LNCaP clone FGC (cell line): Measurements from ENCODE around the gene IMMP2L.
"Not testable (repeated sequence)": the region's sequence is repeated elsewhere in the genome, so short reads cannot be mapped to it uniquely, and the experiment has no call there.

ENCODE experiments used
- DNase-seq: peaks from one replicate; pipeline ENCODE4 v3.0.0-alpha.2; 2011; ENCODE audit warnings: low read depth
- H3K4me3 ChIP-seq: 2 replicates; pipeline ENCODE4 v1.5.1; 2011; ENCODE audit warnings: mild to moderate bottlenecking, low read depth, low read length, control low read depth
- TF ChIP-seq, protein P1 (sequence below): IDR thresholded peaks from 2 replicates; pipeline ENCODE4 v1.5.1; 2012; ENCODE audit warnings: mild to moderate bottlenecking; ENCODE audit not compliant: control insufficient read depth, insufficient read depth; ENCODE audit errors: extremely low read depth

IMMP2L gene

DNA sequence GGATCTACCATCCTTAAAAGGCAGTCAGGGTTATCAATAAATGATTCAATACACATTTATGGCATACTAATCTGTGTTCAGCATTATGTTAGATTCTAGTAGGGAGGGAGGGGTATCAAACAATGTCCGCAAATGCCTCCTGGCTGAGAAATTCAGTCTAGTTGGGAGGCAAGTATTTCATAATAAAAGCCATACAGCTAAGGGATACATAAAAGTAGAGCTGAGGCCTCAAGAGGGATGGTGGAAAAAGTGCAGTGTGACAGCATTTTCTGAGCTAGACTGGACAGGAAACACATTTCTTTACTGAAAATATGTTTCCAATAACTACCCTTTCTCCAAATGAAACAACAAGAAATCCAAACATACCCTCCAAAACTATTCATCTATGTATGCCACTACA is 624.1 kb downstream of the IMMP2L start:
- TF ChIP-seq, protein P1, sequence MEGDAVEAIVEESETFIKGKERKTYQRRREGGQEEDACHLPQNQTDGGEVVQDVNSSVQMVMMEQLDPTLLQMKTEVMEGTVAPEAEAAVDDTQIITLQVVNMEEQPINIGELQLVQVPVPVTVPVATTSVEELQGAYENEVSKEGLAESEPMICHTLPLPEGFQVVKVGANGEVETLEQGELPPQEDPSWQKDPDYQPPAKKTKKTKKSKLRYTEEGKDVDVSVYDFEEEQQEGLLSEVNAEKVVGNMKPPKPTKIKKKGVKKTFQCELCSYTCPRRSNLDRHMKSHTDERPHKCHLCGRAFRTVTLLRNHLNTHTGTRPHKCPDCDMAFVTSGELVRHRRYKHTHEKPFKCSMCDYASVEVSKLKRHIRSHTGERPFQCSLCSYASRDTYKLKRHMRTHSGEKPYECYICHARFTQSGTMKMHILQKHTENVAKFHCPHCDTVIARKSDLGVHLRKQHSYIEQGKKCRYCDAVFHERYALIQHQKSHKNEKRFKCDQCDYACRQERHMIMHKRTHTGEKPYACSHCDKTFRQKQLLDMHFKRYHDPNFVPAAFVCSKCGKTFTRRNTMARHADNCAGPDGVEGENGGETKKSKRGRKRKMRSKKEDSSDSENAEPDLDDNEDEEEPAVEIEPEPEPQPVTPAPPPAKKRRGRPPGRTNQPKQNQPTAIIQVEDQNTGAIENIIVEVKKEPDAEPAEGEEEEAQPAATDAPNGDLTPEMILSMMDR: no peak
- no peak for DNase-seq

DNA sequence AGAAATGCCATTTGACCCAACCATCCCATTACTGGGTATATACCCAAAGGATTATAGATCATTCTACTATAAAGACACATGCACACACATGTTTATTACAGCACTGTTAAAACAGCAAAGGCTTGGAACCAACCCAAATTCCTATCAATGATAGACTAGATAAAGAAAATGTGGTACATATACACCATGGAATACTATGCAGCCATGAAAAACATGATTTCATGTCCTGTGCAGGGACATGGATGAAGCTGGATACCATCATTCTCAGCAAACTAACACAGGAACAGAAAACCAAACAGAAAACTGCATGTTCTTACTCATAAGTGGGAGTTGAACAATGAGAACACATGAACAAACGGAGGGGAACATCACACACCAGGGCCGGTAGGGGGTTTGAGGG is 625.6 kb downstream of the IMMP2L start:
- DNase-seq, H3K4me3 ChIP-seq: not testable (repeated sequence)

More for the DNA sequence above, 624.1 kb downstream of the IMMP2L start:
- no peak overlapping the region for H3K4me3 ChIP-seq

DNA sequence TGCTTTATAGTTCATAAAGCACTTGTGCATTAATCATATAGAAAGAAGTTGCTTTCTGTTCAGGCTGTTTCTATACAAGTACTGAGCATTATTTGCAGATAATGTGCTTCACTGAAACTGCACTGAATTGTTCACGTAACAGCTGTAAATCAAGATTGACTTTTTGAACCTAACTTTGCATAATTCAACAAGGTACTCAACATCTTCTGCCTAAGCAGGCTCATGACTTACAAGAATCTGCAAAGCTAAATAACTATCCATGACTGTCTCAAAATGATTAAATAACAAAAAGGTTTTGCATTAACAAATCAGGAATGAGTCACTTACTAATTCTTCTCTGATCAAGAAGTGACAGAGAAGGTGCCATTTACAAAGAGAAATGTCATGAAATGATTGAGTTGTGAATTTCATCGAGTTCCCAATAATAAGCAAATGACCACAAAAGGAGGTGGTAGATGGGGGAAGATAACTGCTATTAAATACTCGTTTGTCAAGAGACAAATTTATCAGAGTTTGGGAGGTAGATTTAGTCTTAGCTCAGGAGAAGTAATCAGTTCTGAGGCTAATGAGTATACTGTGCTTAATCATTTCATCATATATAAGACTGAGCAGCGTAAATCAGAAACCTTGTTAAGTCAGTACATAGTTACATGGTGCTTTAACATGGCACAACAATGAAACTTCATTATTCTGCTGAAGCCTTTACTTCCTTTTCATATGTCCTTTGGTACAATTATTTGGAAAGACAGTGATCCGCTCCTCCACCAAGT is 632.6 kb downstream of the IMMP2L start:
- no peak for DNase-seq
- no peak overlapping the region for H3K4me3 ChIP-seq
- TF ChIP-seq, protein P1: no peak

DNA sequence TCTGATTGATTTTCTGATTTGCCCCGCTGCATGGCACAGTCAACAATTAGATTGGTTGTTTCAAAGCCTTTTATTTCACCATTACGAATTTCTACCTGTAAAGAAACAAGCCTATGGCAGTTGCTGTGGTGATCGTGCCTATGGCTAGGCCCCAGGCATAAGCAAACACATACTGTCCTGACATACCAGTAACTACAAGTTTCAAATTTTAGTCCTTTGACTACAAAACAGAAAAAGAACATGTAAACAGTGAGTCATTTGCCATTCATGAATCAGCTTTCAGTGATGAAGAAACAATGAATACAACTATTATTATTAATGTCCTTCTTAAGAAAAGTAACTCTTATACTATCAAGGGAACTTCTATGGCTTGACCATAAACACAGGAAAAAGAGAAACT is 639.4 kb downstream of the IMMP2L start:
- no peak overlapping the region for H3K4me3 ChIP-seq
- TF ChIP-seq, protein P1: no peak
- DNase-seq: no peak

DNA sequence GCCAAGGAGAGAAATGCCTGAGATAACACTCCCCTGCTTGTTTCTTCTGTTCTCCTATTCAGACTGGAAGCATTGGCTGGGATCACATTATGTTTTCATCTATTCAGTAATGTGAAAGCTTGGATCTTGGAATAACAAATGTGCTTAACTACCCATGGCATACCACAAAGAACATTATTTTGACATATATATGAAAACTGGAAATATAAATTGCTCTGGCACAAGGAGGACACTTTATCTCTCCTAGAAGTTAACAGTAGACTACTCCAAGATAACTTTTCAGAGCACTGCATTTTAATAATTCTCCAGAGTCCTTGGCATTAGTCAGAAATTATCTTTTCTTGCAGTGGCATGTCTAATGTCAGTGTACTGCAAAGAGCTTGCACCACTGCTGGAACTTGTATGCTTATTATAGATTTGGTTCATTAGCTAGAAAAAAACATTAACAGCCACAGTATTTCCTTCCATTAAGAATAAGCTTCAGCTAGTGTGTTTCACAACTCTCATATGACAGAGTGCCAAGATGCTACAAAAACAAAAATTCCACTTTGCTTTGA is 640.6 kb downstream of the IMMP2L start:
- DNase-seq: no peak
- TF ChIP-seq, protein P1: no peak
- no peak overlapping the region for H3K4me3 ChIP-seq

DNA sequence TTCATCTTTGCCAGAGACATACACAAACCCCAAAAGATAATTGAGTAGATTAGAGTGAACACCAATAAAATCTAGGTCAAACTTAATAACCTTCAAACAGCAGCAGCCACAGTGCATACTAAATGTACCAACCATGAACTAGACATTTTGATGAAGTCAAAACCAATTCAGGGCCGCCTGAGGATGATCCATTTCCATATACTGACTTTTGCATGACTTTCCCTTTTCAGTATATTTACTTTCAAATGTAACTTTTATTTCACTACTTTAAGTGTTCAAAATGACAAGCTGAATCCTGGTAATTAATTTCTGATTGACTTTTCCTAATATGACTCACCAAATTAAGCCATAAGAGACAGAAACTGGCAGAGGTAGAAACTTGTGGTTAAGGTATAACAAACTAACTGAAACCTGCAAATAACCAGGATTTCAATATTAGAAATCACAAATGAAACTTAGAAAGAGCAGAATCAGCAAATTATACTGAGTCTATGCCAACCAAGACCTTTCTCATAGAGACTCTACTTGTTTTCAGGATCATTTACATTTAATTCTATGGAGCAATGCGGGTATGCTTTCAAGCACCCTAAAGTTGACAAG is 643.2 kb downstream of the IMMP2L start:
- DNase-seq: no peak
- TF ChIP-seq, protein P1: no peak
- H3K4me3 ChIP-seq: no peak overlapping the region

DNA sequence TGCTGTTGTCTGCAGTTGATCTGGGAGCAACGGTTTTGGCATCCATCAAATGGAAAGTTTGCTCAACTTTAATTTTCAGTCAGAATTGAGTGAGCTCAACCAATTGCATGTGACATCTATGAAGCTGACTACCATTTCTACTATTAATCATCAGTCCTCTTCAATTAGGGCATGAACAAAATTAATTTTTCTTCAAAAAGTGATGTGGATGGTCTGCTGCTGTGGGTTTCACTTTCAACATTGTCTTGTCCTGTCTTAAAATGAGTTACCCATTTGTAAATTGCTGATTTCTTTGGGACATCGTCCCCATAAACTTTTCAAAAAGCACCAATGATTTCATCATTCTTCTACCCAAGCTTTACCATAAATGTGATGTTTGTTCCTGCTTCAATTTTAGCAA is 648.0 kb downstream of the IMMP2L start:
- H3K4me3 ChIP-seq: no peak overlapping the region
- TF ChIP-seq, protein P1: no peak
- no peak for DNase-seq
